Measurements from ENCODE around the gene NABP1.

Gene NABP1

GRCh38 chr2:191686066-191686465 is 8.1 kb downstream of the NABP1 start:
- DNase-seq: no peak

GRCh38 chr2:191686729-191687128 is 8.8 kb downstream of the NABP1 start:
- DNase-seq: no peak

- DNase-seq: no peak
Measured at GRCh38 chr2:191687867-191688266, 9.9 kb downstream of the NABP1 start.

- no peak for DNase-seq
Measured at GRCh38 chr2:191688934-191689695, 11.2 kb downstream of the NABP1 start.

GRCh38 chr2:191690327-191690726 is 12.4 kb downstream of the NABP1 start:
- DNase-seq: no peak

- no peak for DNase-seq
Measured at GRCh38 chr2:191691016-191691735, 13.2 kb downstream of the NABP1 start.

GRCh38 chr2:191691898-191692297 is 14.0 kb downstream of the NABP1 start:
- DNase-seq: no peak

- no peak for DNase-seq
Measured at GRCh38 chr2:191692502-191693115, 14.7 kb downstream of the NABP1 start.

GRCh38 chr2:191693166-191693565 is 15.2 kb downstream of the NABP1 start:
- DNase-seq: no peak

GRCh38 chr2:191693778-191694177 is 15.8 kb downstream of the NABP1 start:
- DNase-seq: no peak

- no peak for DNase-seq
Measured at GRCh38 chr2:191696001-191696400, 18.1 kb downstream of the NABP1 start.

- DNase-seq: no peak
Measured at GRCh38 chr2:191696966-191697365, 19.0 kb downstream of the NABP1 start.

GRCh38 chr2:191697870-191698269 is 19.9 kb downstream of the NABP1 start:
- no peak for DNase-seq

GRCh38 chr2:191699341-191699945 is 21.5 kb downstream of the NABP1 start:
- no peak for DNase-seq

- no peak for DNase-seq
Measured at GRCh38 chr2:191701029-191701428, 23.1 kb downstream of the NABP1 start.

GRCh38 chr2:191701696-191702095 is 23.8 kb downstream of the NABP1 start:
- peak; percentile 67 for DNase-seq

GRCh38 chr2:191703079-191703725 is 25.3 kb downstream of the NABP1 start:
- no peak for DNase-seq

- DNase-seq: no peak
Measured at GRCh38 chr2:191705084-191705483, 27.1 kb downstream of the NABP1 start.

GRCh38 chr2:191705701-191706100 is 27.8 kb downstream of the NABP1 start:
- no peak for DNase-seq

- no peak for DNase-seq
Measured at GRCh38 chr2:191706791-191707190, 28.9 kb downstream of the NABP1 start.

GRCh38 chr2:191707542-191707941 is 29.6 kb downstream of the NABP1 start:
- no peak for DNase-seq

GRCh38 chr2:191710411-191710900 is 32.5 kb downstream of the NABP1 start:
- DNase-seq: no peak

- DNase-seq: no peak
Measured at GRCh38 chr2:191711621-191712020, 33.7 kb downstream of the NABP1 start.

Data from NCI-H2171 (cell line).